Astrocyte of the spinal cord (primary cell): ENCODE data around the gene AMIGO3.
"Not testable (repeated sequence)": the region's sequence is repeated elsewhere in the genome, so short reads cannot be mapped to it uniquely, and the experiment has no call there.

Source experiments
- DNase-seq: peaks from one replicate; pipeline ENCODE4 v3.0.0; 2011; ENCODE audit warnings: low read depth, low spot score
- H3K4me3 ChIP-seq: 2 replicates; pipeline ENCODE4 v1.5.1; 2011; ENCODE audit warnings: low read depth, mild to moderate bottlenecking, low read length, moderate library complexity
- CTCF ChIP-seq: IDR thresholded peaks from 2 replicates; pipeline ENCODE4 v1.5.1; 2012; ENCODE audit warnings: low read depth, mild to moderate bottlenecking, low read length, inconsistent platforms
- in situ Hi-C: cut with HindIII; loops from 2 replicates; pipeline ENCODE4 v1.10.0; 2017; ENCODE audit warnings: low sequenced_read_pairs

Gene AMIGO3

GRCh38 chr3:49684453-49684852 lies 35.0 kb downstream of the AMIGO3 start:
- in situ Hi-C loops, H3K4me3 ChIP-seq, DNase-seq: not testable (repeated sequence)

- no peak for TF ChIP-seq CTCF
- no peak overlapping the region for H3K4me3 ChIP-seq
- in situ Hi-C loops: no loop called here
- DNase-seq: no peak
Measured at GRCh38 chr3:49683162-49683561, 36.3 kb downstream of the AMIGO3 start.

- DNase-seq: no peak
- TF ChIP-seq CTCF: no peak
- H3K4me3 ChIP-seq: no peak overlapping the region
- in situ Hi-C loops: no loop called here
Measured at GRCh38 chr3:49681543-49681942, 37.9 kb downstream of the AMIGO3 start.

GRCh38 chr3:49681232-49681522 lies 38.3 kb downstream of the AMIGO3 start:
- H3K4me3 ChIP-seq: no peak overlapping the region
- in situ Hi-C loops: no loop called here
- no peak for DNase-seq
- no peak for TF ChIP-seq CTCF

GRCh38 chr3:49680493-49681231 lies 38.8 kb downstream of the AMIGO3 start:
- TF ChIP-seq CTCF: no peak
- in situ Hi-C loops: no loop called here

GRCh38 chr3:49675912-49676311 lies 43.6 kb downstream of the AMIGO3 start:
- no peak overlapping the region for H3K4me3 ChIP-seq
- TF ChIP-seq CTCF: no peak
- in situ Hi-C loops: no loop called here
- DNase-seq: no peak

More at GRCh38 chr3:49680493-49681231, 38.8 kb downstream of the AMIGO3 start:
- no peak overlapping the region for H3K4me3 ChIP-seq
- DNase-seq: no peak

- H3K4me3 ChIP-seq: peak overlapping the region; percentile 73
- TF ChIP-seq CTCF: no peak
- in situ Hi-C loops: no loop called here
- DNase-seq: no peak
Measured at GRCh38 chr3:49674497-49674983, 44.9 kb downstream of the AMIGO3 start.
